Measurements from ENCODE around the gene ANO2. TPM values are rescaled to one million over a fixed set of nuclear protein-coding genes. Genes with fewer than 3 reads are reported as not detected.
A peak's percentile ranks its signal among the peaks of the same experiment; 100 is the strongest.

Gene ANO2
- total RNA-seq, 1 donor from 2014 or later = 1.9 TPM

GRCh38 chr12:5914387-5915149 lies 30.5 kb downstream of the ANO2 start:
- no peak for TF ChIP-seq CTCF (conservative IDR thresholded peaks at IDR 0.05)
- H3K4me3 Mint-ChIP-seq = no peak overlapping the region
- no peak for DNase-seq (ENCODE audit: low read depth, low spot score)
- no peak overlapping the region for H3K27ac Mint-ChIP-seq (ENCODE audit: unreplicated experiment)
- H3K4me1 Mint-ChIP-seq = no peaks in the 10 kb centered on the region
- peaks cover 14% of the 10 kb centered on the region for H3K27me3 Mint-ChIP-seq (ENCODE audit: low read depth)
- no peaks in the 10 kb centered on the region for H3K36me3 Mint-ChIP-seq (ENCODE audit: low read depth)
- H3K9me3 Mint-ChIP-seq = no peaks in the 10 kb centered on the region

GRCh38 chr12:5913387-5913786 lies 31.7 kb downstream of the ANO2 start:
- H3K4me3 Mint-ChIP-seq = no peak overlapping the region

GRCh38 chr12:5912437-5913334 lies 32.4 kb downstream of the ANO2 start:
- H3K9me3 Mint-ChIP-seq = no peaks in the 10 kb centered on the region
- H3K36me3 Mint-ChIP-seq (ENCODE audit: low read depth) = no peaks in the 10 kb centered on the region
- DNase-seq (ENCODE audit: low read depth, low spot score) = peak; percentile 22
- no peak overlapping the region for H3K27ac Mint-ChIP-seq (ENCODE audit: unreplicated experiment)
- peaks cover 14% of the 10 kb centered on the region for H3K27me3 Mint-ChIP-seq (ENCODE audit: low read depth)
- no peak overlapping the region for H3K4me3 Mint-ChIP-seq
- H3K4me1 Mint-ChIP-seq = no peaks in the 10 kb centered on the region
- peak; percentile 60 for TF ChIP-seq CTCF (conservative IDR thresholded peaks at IDR 0.05)

More at GRCh38 chr12:5913387-5913786, 31.7 kb downstream of the ANO2 start:
- H3K9me3 Mint-ChIP-seq = no peaks in the 10 kb centered on the region
- DNase-seq (ENCODE audit: low read depth, low spot score) = no peak
- no peak for TF ChIP-seq CTCF (conservative IDR thresholded peaks at IDR 0.05)
- peaks cover 14% of the 10 kb centered on the region for H3K27me3 Mint-ChIP-seq (ENCODE audit: low read depth)
- H3K4me1 Mint-ChIP-seq = no peaks in the 10 kb centered on the region
- H3K27ac Mint-ChIP-seq (ENCODE audit: unreplicated experiment) = no peak overlapping the region
- no peaks in the 10 kb centered on the region for H3K36me3 Mint-ChIP-seq (ENCODE audit: low read depth)

- no peak for DNase-seq (ENCODE audit: low read depth, low spot score)
- peaks cover 14% of the 10 kb centered on the region for H3K27me3 Mint-ChIP-seq (ENCODE audit: low read depth)
- no peaks in the 10 kb centered on the region for H3K4me1 Mint-ChIP-seq
- TF ChIP-seq CTCF (conservative IDR thresholded peaks at IDR 0.05) = no peak
- H3K27ac Mint-ChIP-seq (ENCODE audit: unreplicated experiment) = no peak overlapping the region
- H3K9me3 Mint-ChIP-seq = no peaks in the 10 kb centered on the region
- H3K4me3 Mint-ChIP-seq = no peak overlapping the region
- H3K36me3 Mint-ChIP-seq (ENCODE audit: low read depth) = no peaks in the 10 kb centered on the region
Measured at GRCh38 chr12:5912011-5912410, 33.0 kb downstream of the ANO2 start.

- Mint-ChIP-seq H3K4me3 (no peak overlapping the region), H3K4me1 (no peaks in the 10 kb centered on the region), H3K27ac (ENCODE audit: unreplicated experiment) (no peak overlapping the region), H3K9me3 (no peaks in the 10 kb centered on the region), H3K27me3 (ENCODE audit: low read depth) (peaks cover 14% of the 10 kb centered on the region), H3K36me3 (ENCODE audit: low read depth) (no peaks in the 10 kb centered on the region)
- no peak for TF ChIP-seq CTCF (conservative IDR thresholded peaks at IDR 0.05)
- no peak for DNase-seq (ENCODE audit: low read depth, low spot score)
Measured at GRCh38 chr12:5910790-5911548, 34.1 kb downstream of the ANO2 start.

Data from neural crest cell (in vitro differentiated cells).